HFF-Myc (cell line): ENCODE data around the gene CCN5.

Source experiments
- DNase-seq: peaks from one replicate; pipeline ENCODE4 v3.0.0-alpha.2; 2011; ENCODE audit warnings: low read depth; ENCODE audit errors: extremely low read depth
- H3K4me3 ChIP-seq: replicated peaks from 2 replicates; pipeline ENCODE4 v1.5.1; 2011; ENCODE audit warnings: low read depth, mild to moderate bottlenecking, control low read depth, low read length
- CTCF ChIP-seq: IDR thresholded peaks from 2 replicates; pipeline ENCODE4 v1.5.1; 2012; ENCODE audit warnings: mild to moderate bottlenecking, low read depth, low read length, control low read depth; ENCODE audit errors: missing control alignments

CCN5 gene

GRCh38 chr20:44768854-44769480 is 53.8 kb downstream of the CCN5 start:
- DNase-seq, result no peak
- H3K4me3 ChIP-seq, result no peak overlapping the region
- TF ChIP-seq CTCF, result no peak

GRCh38 chr20:44769481-44769863 is 54.3 kb downstream of the CCN5 start:
- no peak for DNase-seq
- no peak overlapping the region for H3K4me3 ChIP-seq
- no peak for TF ChIP-seq CTCF

- H3K4me3 ChIP-seq, result no peak overlapping the region
- DNase-seq, result no peak
- TF ChIP-seq CTCF, result no peak
These were observed 55.5 kb downstream of the CCN5 start for GRCh38 chr20:44770484-44771171.

- no peak overlapping the region for H3K4me3 ChIP-seq
- TF ChIP-seq CTCF, result no peak
- no peak for DNase-seq
These were observed 56.0 kb downstream of the CCN5 start for GRCh38 chr20:44771172-44771535.

- DNase-seq, result no peak
- TF ChIP-seq CTCF, result no peak
- no peak overlapping the region for H3K4me3 ChIP-seq
These were observed 57.5 kb downstream of the CCN5 start for GRCh38 chr20:44772636-44773035.

- no peak for DNase-seq
- TF ChIP-seq CTCF, result no peak
- H3K4me3 ChIP-seq, result no peak overlapping the region
These were observed 58.1 kb downstream of the CCN5 start for GRCh38 chr20:44773070-44773829.
